Panc1 (cell line): ENCODE data around the gene CIB1.
A peak's percentile ranks its signal among the peaks of the same experiment; 100 is the strongest.

ENCODE experiments used
- POLR2AphosphoS5 ChIP-seq: IDR thresholded peaks from 2 replicates; pipeline ENCODE4 v1.6.1; 2012; ENCODE audit warnings: mild to moderate bottlenecking, low read depth, low read length, moderate library complexity
- REST ChIP-seq, 2 experiments: IDR thresholded peaks; 2 replicates each; pipeline ENCODE4 v1.6.1; 2011 to 2012; ENCODE audit warnings: low read depth in 2 of 2, control low read depth in 1 of 2, low read length in 1 of 2, mild to moderate bottlenecking in 1 of 2, moderate library complexity in 1 of 2; ENCODE audit not compliant: insufficient read depth in 1 of 2
- TCF7L2 ChIP-seq: IDR thresholded peaks from 2 replicates; pipeline ENCODE4 v1.6.1; 2011; ENCODE audit warnings: mild to moderate bottlenecking, low read depth, low read length, inconsistent platforms
- TF ChIP-seq, protein P1 (sequence below): fragments of 450-650 bp; IDR thresholded peaks from 2 replicates; pipeline ENCODE4 v1.5.1; 2017; ENCODE audit warnings: mild to moderate bottlenecking

DNA sequence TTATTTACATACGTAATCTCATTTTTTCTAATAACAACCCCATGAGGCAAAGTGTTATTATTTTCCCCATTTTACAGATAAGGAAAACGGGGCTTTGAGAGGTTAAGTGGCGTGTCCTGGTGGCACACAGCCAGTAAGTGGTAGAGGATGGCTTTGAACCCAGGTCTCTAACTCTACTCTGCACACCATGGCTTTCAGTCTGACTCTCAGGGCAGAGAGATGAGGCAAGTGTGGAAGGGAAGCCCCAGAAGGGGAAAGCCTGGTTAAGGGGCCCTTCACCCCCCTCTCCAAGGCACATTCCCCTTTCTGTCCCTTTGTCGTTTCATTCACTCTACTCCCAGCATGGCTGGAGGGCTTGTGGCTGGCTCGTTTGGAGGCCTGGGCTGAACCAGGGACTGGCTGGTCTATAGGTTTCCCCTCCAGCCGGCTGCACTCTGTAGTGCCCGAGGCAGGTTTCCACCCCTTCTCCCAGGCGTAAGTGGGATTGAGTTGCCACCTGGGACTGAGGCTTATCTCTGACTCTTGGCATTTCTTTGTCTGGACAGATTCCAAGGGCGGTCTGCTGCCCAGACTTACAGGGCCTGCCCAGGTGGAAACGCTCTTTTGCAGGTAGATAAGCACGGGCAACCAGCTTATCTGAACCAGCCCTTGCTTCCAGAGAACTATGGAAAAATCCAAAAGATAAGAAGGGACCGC is 20.5 kb downstream of the CIB1 start:
- TF ChIP-seq REST (IDR thresholded peaks at IDR 0.05; ENCODE audit: insufficient read depth in 1 of 2, low read depth in 2 of 2, low read length in 1 of 2) (no peak), POLR2AphosphoS5 (peak; percentile 25), TCF7L2 (peak; percentile 81)
- TF ChIP-seq, protein P1, sequence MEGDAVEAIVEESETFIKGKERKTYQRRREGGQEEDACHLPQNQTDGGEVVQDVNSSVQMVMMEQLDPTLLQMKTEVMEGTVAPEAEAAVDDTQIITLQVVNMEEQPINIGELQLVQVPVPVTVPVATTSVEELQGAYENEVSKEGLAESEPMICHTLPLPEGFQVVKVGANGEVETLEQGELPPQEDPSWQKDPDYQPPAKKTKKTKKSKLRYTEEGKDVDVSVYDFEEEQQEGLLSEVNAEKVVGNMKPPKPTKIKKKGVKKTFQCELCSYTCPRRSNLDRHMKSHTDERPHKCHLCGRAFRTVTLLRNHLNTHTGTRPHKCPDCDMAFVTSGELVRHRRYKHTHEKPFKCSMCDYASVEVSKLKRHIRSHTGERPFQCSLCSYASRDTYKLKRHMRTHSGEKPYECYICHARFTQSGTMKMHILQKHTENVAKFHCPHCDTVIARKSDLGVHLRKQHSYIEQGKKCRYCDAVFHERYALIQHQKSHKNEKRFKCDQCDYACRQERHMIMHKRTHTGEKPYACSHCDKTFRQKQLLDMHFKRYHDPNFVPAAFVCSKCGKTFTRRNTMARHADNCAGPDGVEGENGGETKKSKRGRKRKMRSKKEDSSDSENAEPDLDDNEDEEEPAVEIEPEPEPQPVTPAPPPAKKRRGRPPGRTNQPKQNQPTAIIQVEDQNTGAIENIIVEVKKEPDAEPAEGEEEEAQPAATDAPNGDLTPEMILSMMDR, result no peak
